HL-60 (cell line): Measurements from ENCODE around the gene FAM227B.

Source experiments
- POLR2AphosphoS5 ChIP-seq: IDR thresholded peaks from 2 replicates; pipeline ENCODE4 v1.6.1; 2012; ENCODE audit warnings: low read depth
- SPI1 ChIP-seq: IDR thresholded peaks from 2 replicates; pipeline ENCODE4 v1.6.1; 2012; ENCODE audit warnings: low read depth, mild to moderate bottlenecking, borderline replicate concordance
- TF ChIP-seq, protein P1 (sequence below): IDR thresholded peaks from one replicate; pipeline ENCODE4 v1.5.1; 2011; ENCODE audit warnings: low read length, control low read depth, inconsistent platforms; ENCODE audit not compliant: insufficient read depth
- TF ChIP-seq, protein P2 (sequence below): IDR thresholded peaks from 2 replicates; pipeline ENCODE4 v1.6.1; 2012; ENCODE audit warnings: low read depth; ENCODE audit not compliant: insufficient replicate concordance

DNA sequence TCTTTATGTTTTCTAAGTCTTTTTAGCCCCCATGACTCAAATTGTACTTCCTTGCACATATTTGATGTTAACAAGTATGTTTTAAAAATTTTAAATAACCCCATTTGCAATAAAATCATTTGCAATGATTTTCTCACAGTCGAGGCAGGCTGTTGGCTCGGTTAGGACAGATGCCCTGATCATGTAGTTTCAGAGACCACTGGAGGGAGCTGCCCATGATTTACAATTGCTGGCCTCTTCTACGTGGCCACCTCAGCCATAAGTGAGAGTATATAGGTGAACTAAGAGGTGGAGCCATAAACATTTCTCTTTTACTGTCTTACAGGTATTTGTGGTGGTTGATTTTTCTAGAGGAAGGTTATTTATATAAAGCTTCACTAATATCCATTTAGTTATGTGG is 1.9 kb upstream of the FAM227B start:
- TF ChIP-seq, protein P1, sequence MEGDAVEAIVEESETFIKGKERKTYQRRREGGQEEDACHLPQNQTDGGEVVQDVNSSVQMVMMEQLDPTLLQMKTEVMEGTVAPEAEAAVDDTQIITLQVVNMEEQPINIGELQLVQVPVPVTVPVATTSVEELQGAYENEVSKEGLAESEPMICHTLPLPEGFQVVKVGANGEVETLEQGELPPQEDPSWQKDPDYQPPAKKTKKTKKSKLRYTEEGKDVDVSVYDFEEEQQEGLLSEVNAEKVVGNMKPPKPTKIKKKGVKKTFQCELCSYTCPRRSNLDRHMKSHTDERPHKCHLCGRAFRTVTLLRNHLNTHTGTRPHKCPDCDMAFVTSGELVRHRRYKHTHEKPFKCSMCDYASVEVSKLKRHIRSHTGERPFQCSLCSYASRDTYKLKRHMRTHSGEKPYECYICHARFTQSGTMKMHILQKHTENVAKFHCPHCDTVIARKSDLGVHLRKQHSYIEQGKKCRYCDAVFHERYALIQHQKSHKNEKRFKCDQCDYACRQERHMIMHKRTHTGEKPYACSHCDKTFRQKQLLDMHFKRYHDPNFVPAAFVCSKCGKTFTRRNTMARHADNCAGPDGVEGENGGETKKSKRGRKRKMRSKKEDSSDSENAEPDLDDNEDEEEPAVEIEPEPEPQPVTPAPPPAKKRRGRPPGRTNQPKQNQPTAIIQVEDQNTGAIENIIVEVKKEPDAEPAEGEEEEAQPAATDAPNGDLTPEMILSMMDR, result no peak
- TF ChIP-seq POLR2AphosphoS5, result no peak
- no peak for TF ChIP-seq SPI1
- TF ChIP-seq, protein P2, sequence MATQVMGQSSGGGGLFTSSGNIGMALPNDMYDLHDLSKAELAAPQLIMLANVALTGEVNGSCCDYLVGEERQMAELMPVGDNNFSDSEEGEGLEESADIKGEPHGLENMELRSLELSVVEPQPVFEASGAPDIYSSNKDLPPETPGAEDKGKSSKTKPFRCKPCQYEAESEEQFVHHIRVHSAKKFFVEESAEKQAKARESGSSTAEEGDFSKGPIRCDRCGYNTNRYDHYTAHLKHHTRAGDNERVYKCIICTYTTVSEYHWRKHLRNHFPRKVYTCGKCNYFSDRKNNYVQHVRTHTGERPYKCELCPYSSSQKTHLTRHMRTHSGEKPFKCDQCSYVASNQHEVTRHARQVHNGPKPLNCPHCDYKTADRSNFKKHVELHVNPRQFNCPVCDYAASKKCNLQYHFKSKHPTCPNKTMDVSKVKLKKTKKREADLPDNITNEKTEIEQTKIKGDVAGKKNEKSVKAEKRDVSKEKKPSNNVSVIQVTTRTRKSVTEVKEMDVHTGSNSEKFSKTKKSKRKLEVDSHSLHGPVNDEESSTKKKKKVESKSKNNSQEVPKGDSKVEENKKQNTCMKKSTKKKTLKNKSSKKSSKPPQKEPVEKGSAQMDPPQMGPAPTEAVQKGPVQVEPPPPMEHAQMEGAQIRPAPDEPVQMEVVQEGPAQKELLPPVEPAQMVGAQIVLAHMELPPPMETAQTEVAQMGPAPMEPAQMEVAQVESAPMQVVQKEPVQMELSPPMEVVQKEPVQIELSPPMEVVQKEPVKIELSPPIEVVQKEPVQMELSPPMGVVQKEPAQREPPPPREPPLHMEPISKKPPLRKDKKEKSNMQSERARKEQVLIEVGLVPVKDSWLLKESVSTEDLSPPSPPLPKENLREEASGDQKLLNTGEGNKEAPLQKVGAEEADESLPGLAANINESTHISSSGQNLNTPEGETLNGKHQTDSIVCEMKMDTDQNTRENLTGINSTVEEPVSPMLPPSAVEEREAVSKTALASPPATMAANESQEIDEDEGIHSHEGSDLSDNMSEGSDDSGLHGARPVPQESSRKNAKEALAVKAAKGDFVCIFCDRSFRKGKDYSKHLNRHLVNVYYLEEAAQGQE, result no peak
